Caco-2 (cell line): ENCODE results near the gene INTS13. TPM values are rescaled to one million over a fixed set of nuclear protein-coding genes. Genes with fewer than 3 reads are reported as not detected.

Experiments
- Bru-seq: library from RNA; stranded (reverse); fragments of 400-500 nt; gene quantifications from one replicate; lab custom pipeline; 2021; lab: Mats Ljungman, UMichigan
- BruChase-seq, 2 experiments: library from RNA; stranded (reverse); fragments of 400-500 nt; gene quantifications; one replicate each; lab custom pipeline; 2021; lab: Mats Ljungman, UMichigan
- BruUV-seq: library from RNA; stranded (reverse); fragments of 400-500 nt; replicated peaks from 2 replicates; lab custom pipeline; 2021; lab: Mats Ljungman, UMichigan
- CTCF ChIA-PET: fragments of 300-600 bp; sonication (Branson Sonifier 250); formaldehyde crosslinking; loops from one replicate; lab custom pipeline; 2022; ENCODE audit warnings: antibody characterized with exemption; lab: Charles Lee
- POLR2A ChIA-PET: fragments of 300-600 bp; sonication (Branson Sonifier 250); formaldehyde crosslinking; loops from one replicate; lab custom pipeline; 2022; ENCODE audit warnings: antibody characterized with exemption; lab: Charles Lee
- DNase-seq, 2 experiments: peaks; one replicate each; pipeline versions ENCODE4 v3.0.0 to v3.0.0-alpha.2; 2020 to 2022
- H3K27me3 ChIP-seq: replicated peaks from 2 replicates; pipeline ENCODE4 v1.6.0; 2011; ENCODE audit warnings: low read length; ENCODE audit not compliant: control insufficient read depth, insufficient read depth
- H3K36me3 ChIP-seq: 2 replicates; pipeline ENCODE4 v1.5.1; 2011; ENCODE audit warnings: low read length; ENCODE audit not compliant: control insufficient read depth, insufficient read depth
- H3K4me1 ChIP-seq: fragments of 250-450 bp; sonication (Bioruptor Pico); 2 replicates; pipeline ENCODE4 v1.5.1; 2020; ENCODE audit warnings: mild to moderate bottlenecking
- H3K4me3 ChIP-seq: 2 replicates; pipeline ENCODE4 v1.5.1; 2011; ENCODE audit warnings: low read depth, mild to moderate bottlenecking, control low read depth, low read length
- H3K9me3 ChIP-seq: fragments of 250-450 bp; sonication (Bioruptor Pico); 2 replicates; pipeline ENCODE4 v1.5.1; 2020; ENCODE audit warnings: mild to moderate bottlenecking, moderate library complexity
- H3K27ac Mint-ChIP-seq: one replicate; pipeline ENCODE4 v1.8.0; 2022; ENCODE audit warnings: mixed read lengths; ENCODE audit not compliant: unreplicated experiment
- H3K27me3 Mint-ChIP-seq: one replicate; pipeline ENCODE4 v1.8.0; 2022; ENCODE audit warnings: mixed read lengths; ENCODE audit not compliant: insufficient read depth, unreplicated experiment
- H3K36me3 Mint-ChIP-seq: one replicate; pipeline ENCODE4 v1.8.0; 2022; ENCODE audit warnings: mild to moderate bottlenecking, mixed read lengths; ENCODE audit not compliant: insufficient read depth, unreplicated experiment
- H3K4me1 Mint-ChIP-seq: one replicate; pipeline ENCODE4 v1.8.0; 2022; ENCODE audit warnings: low read depth, mixed read lengths; ENCODE audit not compliant: unreplicated experiment
- H3K4me3 Mint-ChIP-seq: one replicate; pipeline ENCODE4 v1.8.0; 2022; ENCODE audit warnings: mild to moderate bottlenecking, moderate library complexity, mixed read lengths; ENCODE audit not compliant: unreplicated experiment
- H3K9me3 Mint-ChIP-seq: one replicate; pipeline ENCODE4 v1.8.0; 2022; ENCODE audit warnings: mixed read lengths; ENCODE audit not compliant: unreplicated experiment
- CTCF ChIP-seq, 2 experiments: fragments of 200-600 bp in 1 of 2; IDR thresholded peaks; 1 replicate in 1 of 2; 2 replicates in 1 of 2; pipeline versions ENCODE4 v1.5.1 to v1.8.0; 2011 to 2022; ENCODE audit warnings: antibody characterized with exemption in 1 of 2, control low read depth in 1 of 2, inconsistent platforms in 1 of 2, low read depth in 1 of 2, low read length in 1 of 2, mild to moderate bottlenecking in 1 of 2, moderate library complexity in 1 of 2; ENCODE audit not compliant: insufficient read depth in 1 of 2, severe bottlenecking in 1 of 2, unreplicated experiment in 1 of 2
- intact Hi-C: fragments of 100-400 bp; cut with micrococcal nuclease; formaldehyde crosslinking; loops from one replicate; pipeline ENCODE4 v1.10.0; 2022; ENCODE audit not compliant: unreplicated experiment
- long read RNA-seq: library from polyadenylated mRNA; stranded (forward); transcript quantifications from one replicate; pipeline ENCODE4 v2.0.0, GENCODE V29; 2022
- total RNA-seq: library from RNA; stranded (reverse); gene quantifications from 2 replicates; pipeline ENCODE4 v1.2.3, GENCODE V29; 2022

The INTS13 gene
- total RNA-seq (40.1 and 41.5 TPM in 2 replicates), Bru-seq, nascent RNA (percentile 91 among the genes with signal in this experiment), BruChase-seq, experiment 1, labeled RNA remaining after a 2-hour chase (percentile 91 among the genes with signal in this experiment), BruChase-seq, experiment 2, labeled RNA remaining after a 6-hour chase (percentile 92 among the genes with signal in this experiment)
- long read RNA-seq, transcript INTS13-201 (17 exons, 2,974 nt) = major isoform, 57 of 96 reads
- long read RNA-seq, partial matches to known transcripts = 11 of 96 reads
- long read RNA-seq, other reads (novel, unspliced or antisense) = 28 of 96 reads

- no peak for TF ChIP-seq CTCF (IDR thresholded peaks at IDR 0.05; ENCODE audit: insufficient read depth in 1 of 2, low read depth in 1 of 2, low read length in 1 of 2, severe bottlenecking in 1 of 2, unreplicated experiment in 1 of 2)
- H3K4me1 Mint-ChIP-seq = peaks cover 30% of the 10 kb centered on the region
- no peaks in the 10 kb centered on the region for H3K27me3 Mint-ChIP-seq
- peaks cover 18% of the 10 kb centered on the region for H3K36me3 Mint-ChIP-seq
- ChIA-PET POLR2A (interaction anchor here (0.6 kb wide), 1 partner anchor 54 kb away, joined by 4 read pairs; no protein-coding TSS in a partner anchor), CTCF (interaction anchor here (0.6 to 0.8 kb wide), 2 partner anchors 68 to 78 kb away, joined by 3 read pairs; no protein-coding TSS in a partner anchor)
- Histone ChIP-seq H3K27me3 (no peaks in the 10 kb centered on the region), H3K9me3 (no peaks in the 10 kb centered on the region), H3K36me3 (no peaks in the 10 kb centered on the region), H3K4me3 (peak within 1 kb of the TSS; percentile 96), H3K4me1 (peaks cover 22% of the 10 kb centered on the region)
- H3K4me3 Mint-ChIP-seq = peak within 1 kb of the TSS; percentile 95
- H3K9me3 Mint-ChIP-seq = no peaks in the 10 kb centered on the region
- DNase-seq = peak; percentile 100
- peak within 1 kb of the TSS; percentile 91 for H3K27ac Mint-ChIP-seq
- BruUV-seq = TSS peak; percentile 52
- intact Hi-C loops = loop anchor here (1.0 to 5.0 kb wide), 4 partner anchors 20 to 426 kb away; partner anchors contain the start of genes STK38L and TM7SF3
These were observed at the start of gene INTS13, which contains the start of gene FGFR1OP2 for GRCh38 chr12:26937863-26938700. Gene INTS13, minus strand, starts transcription at chr12:26937981. Its CDS starts 1,178 bp downstream, at chr12:26936803. Gene FGFR1OP2, plus strand, starts transcription at chr12:26938470. Its CDS starts 15,689 bp downstream, at chr12:26954159.

- Mint-ChIP-seq H3K4me3 (no peak overlapping the region), H3K27me3 (no peaks in the 10 kb centered on the region), H3K27ac (no peak overlapping the region), H3K9me3 (no peaks in the 10 kb centered on the region), H3K4me1 (peaks cover 6% of the 10 kb centered on the region), H3K36me3 (peaks cover 25% of the 10 kb centered on the region)
- no peaks in the 10 kb centered on the region for H3K27me3 ChIP-seq
- no peak overlapping the region for H3K4me3 ChIP-seq
- no peak for DNase-seq
- no peak for TF ChIP-seq CTCF (IDR thresholded peaks at IDR 0.05; ENCODE audit: insufficient read depth in 1 of 2, low read depth in 1 of 2, low read length in 1 of 2, severe bottlenecking in 1 of 2, unreplicated experiment in 1 of 2)
- POLR2A ChIA-PET = no interaction called here
- CTCF ChIA-PET = no interaction called here
- no TSS peak for BruUV-seq
- intact Hi-C loops = no loop called here
- H3K36me3 ChIP-seq = no peaks in the 10 kb centered on the region; the same call in 1 of the 2 replicates
- H3K4me1 ChIP-seq = no peaks in the 10 kb centered on the region
- H3K9me3 ChIP-seq = no peaks in the 10 kb centered on the region
These were observed 45.1 kb upstream of the INTS13 start for GRCh38 chr12:26982866-26983265.

GRCh38 chr12:26979733-26980132, 42.0 kb upstream of the INTS13 start:
- Mint-ChIP-seq H3K4me1 (peaks cover 6% of the 10 kb centered on the region), H3K9me3 (no peaks in the 10 kb centered on the region), H3K27ac (no peak overlapping the region), H3K27me3 (no peaks in the 10 kb centered on the region), H3K36me3 (peaks cover 21% of the 10 kb centered on the region), H3K4me3 (no peak overlapping the region)
- no peaks in the 10 kb centered on the region for H3K27me3 ChIP-seq
- no peak for DNase-seq
- intact Hi-C loops = no loop called here
- H3K4me3 ChIP-seq = no peak overlapping the region
- ChIA-PET CTCF (no interaction called here), POLR2A (interaction anchor here (0.6 kb wide), 1 partner anchor 15 kb away, joined by 3 read pairs; no protein-coding TSS in a partner anchor)
- no peaks in the 10 kb centered on the region for H3K9me3 ChIP-seq
- no TSS peak for BruUV-seq
- H3K36me3 ChIP-seq = no peaks in the 10 kb centered on the region; the same call in 1 of the 2 replicates
- H3K4me1 ChIP-seq = no peaks in the 10 kb centered on the region
- no peak for TF ChIP-seq CTCF (IDR thresholded peaks at IDR 0.05; ENCODE audit: insufficient read depth in 1 of 2, low read depth in 1 of 2, low read length in 1 of 2, severe bottlenecking in 1 of 2, unreplicated experiment in 1 of 2)
